HepG2 (cell line): ENCODE results near the gene LPIN3. TPM values are rescaled to one million over a fixed set of nuclear protein-coding genes. Genes with fewer than 3 reads are reported as not detected.

Experiments used
- ATAC-seq: fragments of 200-7000 bp; cut with Tn5 transposase; 3 replicates; pipeline ENCODE4 v1.9.1; 2020; ENCODE audit warnings: mild to moderate bottlenecking, moderate library complexity
- BruUV-seq: library from RNA; stranded (reverse); fragments of 400-500 nt; replicated peaks from 2 replicates; lab custom pipeline; 2021; lab: Mats Ljungman, UMichigan
- CTCF ChIA-PET: fragments of 300-600 bp; formaldehyde crosslinking; extraction: SDS; loops from one replicate; lab custom pipeline; 2021; ENCODE audit warnings: low total read pairs, inconsistent platforms, low intra/inter-chr PET ratio; lab: Yijun Ruan, JAX
- POLR2A ChIA-PET: fragments of 350-600 bp; sonication (Branson Sonifier 250); formaldehyde crosslinking; loops from one replicate; lab custom pipeline; 2020; ENCODE audit warnings: antibody characterized with exemption, inconsistent platforms; lab: Yijun Ruan, JAX
- DNase-seq: peaks from one replicate; pipeline ENCODE4 v3.0.0-alpha.2; 2015; ENCODE audit warnings: low spot score
- FAIRE-seq: peaks from 3 replicates; lab custom pipeline; 2011; peaks lifted over from hg19 to GRCh38; lab: Jason Lieb, UNC
- H2AFZ ChIP-seq: one replicate; pipeline ENCODE4 v1.6.1; 2011; ENCODE audit warnings: low read length, inconsistent platforms
- H3K27ac ChIP-seq: fragments of 300-600 bp; 3 replicates; pipeline ENCODE4 v1.8.0; 2011; ENCODE audit warnings: mixed run types, mild to moderate bottlenecking, mixed read lengths, low read length, inconsistent platforms; ENCODE audit not compliant: insufficient read depth; ENCODE audit errors: extremely low read length
- H3K27me3 ChIP-seq, 2 experiments: fragments of 200-600 bp in 1 of 2; 2 replicates in 1 of 2; 3 replicates in 1 of 2; pipeline versions ENCODE4 v1.6.0 to v1.8.0; 2011; ENCODE audit warnings: low read length in 2 of 2, mild to moderate bottlenecking in 2 of 2, moderate library complexity in 2 of 2, inconsistent platforms in 1 of 2; ENCODE audit not compliant: insufficient read depth in 2 of 2, control insufficient read depth in 1 of 2
- H3K36me3 ChIP-seq, 2 experiments: fragments of 200-600 bp in 1 of 2; replicated peaks in 1 of 2; 2 replicates in 1 of 2; 3 replicates in 1 of 2; pipeline versions ENCODE4 v1.5.1 to v1.8.0; 2011; ENCODE audit warnings: low read length in 2 of 2, inconsistent platforms in 1 of 2; ENCODE audit not compliant: insufficient read depth in 2 of 2, control insufficient read depth in 1 of 2
- H3K4me1 ChIP-seq: 2 replicates; pipeline ENCODE4 v1.5.1; 2012; ENCODE audit warnings: low read length, inconsistent platforms; ENCODE audit not compliant: insufficient read depth
- H3K4me2 ChIP-seq: 2 replicates; pipeline ENCODE4 v1.6.0; 2011; ENCODE audit warnings: low read depth, low read length, inconsistent platforms
- H3K4me3 ChIP-seq, 3 experiments: fragments of 200-600 bp in 1 of 3; sonication (generic), shearing (Covaris generic) in 1 of 3; replicated peaks in 1 of 3; 2 replicates each; pipeline ENCODE4 v1.5.1; 2011 to 2016; ENCODE audit warnings: low read length in 3 of 3, inconsistent platforms in 2 of 3, low read depth in 2 of 3, mild to moderate bottlenecking in 2 of 3, control low read depth in 1 of 3, mixed read lengths in 1 of 3; ENCODE audit not compliant: insufficient read depth in 1 of 3
- H3K79me2 ChIP-seq: one replicate; pipeline ENCODE4 v1.6.1; 2011; ENCODE audit warnings: low read length, inconsistent platforms; ENCODE audit not compliant: insufficient read depth
- H3K9ac ChIP-seq: 2 replicates; pipeline ENCODE4 v1.6.0; 2011; ENCODE audit warnings: mild to moderate bottlenecking, low read depth, low read length, inconsistent platforms; ENCODE audit not compliant: insufficient read depth
- H3K9me3 ChIP-seq: 2 replicates; pipeline ENCODE4 v1.5.1; 2012; ENCODE audit warnings: mild to moderate bottlenecking, low read length
- H4K20me1 ChIP-seq: 2 replicates; pipeline ENCODE4 v1.6.0; 2011; ENCODE audit warnings: inconsistent platforms, mild to moderate bottlenecking, low read length, moderate library complexity; ENCODE audit not compliant: insufficient read depth
- ARID4A ChIP-seq: sonication (generic); formaldehyde crosslinking; IDR thresholded peaks from 2 replicates; pipeline ENCODE4 v1.5.0; 2020; ENCODE audit warnings: mild to moderate bottlenecking, missing genetic modification reagents, borderline replicate concordance
- GTF3A ChIP-seq: sonication (generic); formaldehyde crosslinking; conservative IDR thresholded peaks from 2 replicates; pipeline ENCODE4 v1.4.0; 2020; ENCODE audit warnings: mild to moderate bottlenecking, missing genetic modification reagents
- HDAC6 ChIP-seq: fragments of 200-600 bp; sonication (generic); IDR thresholded peaks from 2 replicates; pipeline ENCODE4 v1.7.0; 2017; ENCODE audit warnings: mild to moderate bottlenecking, antibody characterized with exemption, low read length, low read depth
- JARID2 ChIP-seq: sonication (generic); formaldehyde crosslinking; IDR thresholded peaks from 2 replicates; pipeline ENCODE4 v1.8.1; 2023; ENCODE audit warnings: missing genetic modification reagents, inconsistent platforms; ENCODE audit not compliant: insufficient replicate concordance
- NFE2L1 ChIP-seq: sonication (generic); formaldehyde crosslinking; IDR thresholded peaks from 2 replicates; pipeline ENCODE4 v1.4.0; 2020; ENCODE audit warnings: missing genetic modification reagents, mild to moderate bottlenecking, borderline replicate concordance
- NR2C2 ChIP-seq: sonication (generic); formaldehyde crosslinking; IDR thresholded peaks from 2 replicates; pipeline ENCODE4 v1.4.0; 2020; ENCODE audit warnings: missing genetic modification reagents, mild to moderate bottlenecking, moderate library complexity, borderline replicate concordance
- RFX3 ChIP-seq: IDR thresholded peaks from 2 replicates; pipeline ENCODE4 v1.6.1; 2016; ENCODE audit warnings: missing biosample characterization, missing genetic modification reagents
- SCMH1 ChIP-seq: sonication (generic); formaldehyde crosslinking; IDR thresholded peaks from 2 replicates; pipeline ENCODE4 v1.9.0; 2021; ENCODE audit warnings: missing genetic modification reagents, mild to moderate bottlenecking, borderline replicate concordance
- ZBTB43 ChIP-seq: sonication (generic); formaldehyde crosslinking; conservative IDR thresholded peaks from 2 replicates; pipeline ENCODE4 v1.4.0; 2020; ENCODE audit warnings: missing genetic modification reagents
- ZNF609 ChIP-seq: sonication (generic); formaldehyde crosslinking; IDR thresholded peaks from 2 replicates; pipeline ENCODE4 v1.4.0; 2020; ENCODE audit warnings: mild to moderate bottlenecking, missing genetic modification reagents, borderline replicate concordance
- WGBS: methylation state at CpG from one replicate; pipeline ENCODE4 v1.1.6; 2017; ENCODE audit warnings: low lambda C conversion rate; 5-methylcytosine and 5-hydroxymethylcytosine counted together
- in situ Hi-C: cut with HindIII; loops from 2 replicates; pipeline ENCODE4 v1.10.0; 2017; ENCODE audit warnings: low pct_unique_long_range_greater_than_20kb; ENCODE audit not compliant: extremely low pct_ligation_motif_present
- intact Hi-C: fragments of 100-400 bp; cut with micrococcal nuclease; formaldehyde crosslinking; loops from one replicate; pipeline ENCODE4 v1.10.0; 2022; ENCODE audit not compliant: unreplicated experiment
- polyA plus RNA-seq, 8 experiments: library from polyadenylated mRNA; depleted of rRNA in 3 of 8; stranded (reverse) in 7 of 8; unstranded in 1 of 8; fragments of >200 nt; fragmentation: Illumina TruSeq in 4 of 8; extraction: Trizol in 4 of 8; gene quantifications; 2 replicates each; pipeline versions ENCODE4 v1.2.1 to v1.2.3, GENCODE V29; 2011 to 2016; ENCODE audit warnings: low read depth in 4 of 8, missing spikeins in 1 of 8, mixed read lengths in 1 of 8; ENCODE audit not compliant: insufficient read depth in 1 of 8
- total RNA-seq, 5 experiments: library from RNA; depleted of rRNA; stranded (reverse); fragments of >200 nt; fragmentation: Illumina TruSeq; extraction: Trizol; gene quantifications; 2 replicates each; pipeline ENCODE4 v1.2.3, GENCODE V29; 2016; ENCODE audit warnings: low read depth in 1 of 5

LPIN3 gene
- total and polyA plus RNA-seq, 2 of the 13 experiments (the other 11 are each of a cell fraction or from before 2014, with no cell fraction given) = 14.2 to 28.6 TPM

- TF ChIP-seq ZBTB43 (CRISPR knock-in tag) = no peak
- TF ChIP-seq JARID2 (CRISPR knock-in tag) = no peak
- TF ChIP-seq, all 625 proteins: peak for 0
Observed at GRCh38 chr20:41356951-41357350, 16.3 kb downstream of the LPIN3 start (continued).

- peak; percentile 46 for ATAC-seq
- H4K20me1 ChIP-seq = no peaks in the 10 kb centered on the region
- 96% methylated on average over 10 of the region's 11 CpGs for WGBS
- peaks cover 9 to 10% of the 10 kb centered on the region in 2 experiments; a peak in 3 of 5 replicates for H3K36me3 ChIP-seq
- CTCF ChIA-PET = no interaction called here
- no peaks in the 10 kb centered on the region for H3K27me3 ChIP-seq
- no peaks in the 10 kb centered on the region for H3K79me2 ChIP-seq
- no peaks in the 10 kb centered on the region for H3K9me3 ChIP-seq
- H3K4me1 ChIP-seq = peaks cover 13% of the 10 kb centered on the region
- H2AFZ ChIP-seq = no peak overlapping the region
- in situ Hi-C loops (no loop called here), intact Hi-C loops (loop anchor here (2.0 kb wide), 1 partner anchor 17 kb away; the partner anchor contains the start of gene LPIN3)
- no peak overlapping the region for H3K4me2 ChIP-seq
- DNase-seq = no peak
- no peak overlapping the region for H3K4me3 ChIP-seq
- H3K27ac ChIP-seq = no peak overlapping the region
- no peak for FAIRE-seq
- POLR2A ChIA-PET = interaction anchor here (0.8 kb wide), 1 partner anchor 15 kb away, joined by 3 read pairs; no protein-coding TSS in a partner anchor
- BruUV-seq = no TSS peak
- H3K9ac ChIP-seq = no peak overlapping the region
- no peak for TF ChIP-seq HDAC6
- 0 out of 2 replicates have a peak, but pooled peaks have one; percentile 17 for TF ChIP-seq NFE2L1 (CRISPR knock-in tag)
- TF ChIP-seq RFX3 (CRISPR knock-in tag) = no peak
- no peak for TF ChIP-seq SCMH1
- TF ChIP-seq ARID4A (CRISPR knock-in tag) = 0 out of 2 replicates have a peak, but pooled peaks have one; percentile 4
- TF ChIP-seq ZNF609 = no peak
- no peak for TF ChIP-seq GTF3A
- TF ChIP-seq NR2C2 = no peak
Observed at GRCh38 chr20:41357424-41358163, 17.0 kb downstream of the LPIN3 start.
